Stimulated activated CD4-positive, alpha-beta T cell treated with anti-CD3 and anti-CD28 coated beads, TNF-alpha, amount 100 ng/mL, for 1 hour (primary cell): ENCODE measurements around the gene MEGF6.

ENCODE experiments used
- DNase-seq, 3 donors: peaks; one replicate each; pipeline ENCODE4 v3.0.0-alpha.2; 2020; ENCODE audit warnings: low read depth in 3 of 3, low spot score in 1 of 3

Gene MEGF6

DNA sequence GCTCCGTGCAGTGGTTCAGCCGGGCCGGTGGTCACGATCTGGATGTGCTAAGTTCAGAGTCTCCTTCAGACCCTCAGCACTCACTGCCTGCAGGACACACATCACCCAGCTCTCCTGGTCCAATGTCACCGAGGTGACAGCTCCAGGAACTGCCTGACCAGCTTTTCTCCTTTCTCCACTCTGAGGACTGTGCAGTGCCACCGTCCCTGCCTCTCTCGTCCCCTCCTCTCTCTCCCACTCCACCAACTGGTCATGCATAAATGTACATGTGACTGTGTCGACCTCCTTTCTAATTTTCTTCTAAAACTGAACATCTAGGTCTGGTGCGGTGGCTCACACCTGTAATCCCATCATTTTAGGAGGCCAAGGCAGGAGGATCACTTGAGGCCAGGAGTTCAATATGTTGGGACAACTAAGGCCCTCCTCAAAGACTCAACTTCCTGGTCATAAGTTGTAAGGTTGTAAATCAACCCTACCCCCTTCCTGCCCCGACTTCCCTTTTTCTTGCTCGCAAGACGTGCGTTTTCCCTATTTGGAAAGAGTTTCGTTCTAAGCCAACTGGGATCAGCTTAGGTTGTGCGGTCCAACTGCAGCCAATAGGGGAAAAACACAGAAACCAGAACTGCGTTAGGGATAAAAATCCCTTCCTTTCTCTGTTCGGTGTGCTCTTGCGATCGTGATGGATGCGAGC, 53.1 kb downstream of the MEGF6 start:
- no peak for DNase-seq

DNA sequence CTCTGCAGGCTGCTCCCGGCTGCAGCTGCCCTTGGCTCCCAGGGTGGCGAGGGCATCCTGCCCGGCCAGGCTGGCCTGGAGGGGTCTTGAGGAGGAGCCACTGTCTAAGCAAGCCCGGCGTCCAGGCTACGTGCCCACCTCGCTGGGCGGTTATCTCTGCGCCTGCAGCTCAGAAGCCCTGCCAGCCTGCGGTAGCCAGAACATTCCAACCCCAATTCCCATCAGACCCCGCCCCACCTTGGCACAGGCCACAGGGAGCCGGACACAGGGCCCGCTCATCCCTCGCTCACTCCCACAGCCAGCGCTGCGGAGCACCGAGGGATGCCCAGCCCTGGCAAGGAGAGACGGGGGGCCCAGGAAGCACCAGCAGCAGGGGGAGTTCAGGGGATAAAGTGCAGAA, 53.9 kb downstream of the MEGF6 start:
- DNase-seq: no peak

- DNase-seq: no peak
These were observed 55.0 kb downstream of the MEGF6 start for GRCh38 chr1:3556336-3556735.

DNA sequence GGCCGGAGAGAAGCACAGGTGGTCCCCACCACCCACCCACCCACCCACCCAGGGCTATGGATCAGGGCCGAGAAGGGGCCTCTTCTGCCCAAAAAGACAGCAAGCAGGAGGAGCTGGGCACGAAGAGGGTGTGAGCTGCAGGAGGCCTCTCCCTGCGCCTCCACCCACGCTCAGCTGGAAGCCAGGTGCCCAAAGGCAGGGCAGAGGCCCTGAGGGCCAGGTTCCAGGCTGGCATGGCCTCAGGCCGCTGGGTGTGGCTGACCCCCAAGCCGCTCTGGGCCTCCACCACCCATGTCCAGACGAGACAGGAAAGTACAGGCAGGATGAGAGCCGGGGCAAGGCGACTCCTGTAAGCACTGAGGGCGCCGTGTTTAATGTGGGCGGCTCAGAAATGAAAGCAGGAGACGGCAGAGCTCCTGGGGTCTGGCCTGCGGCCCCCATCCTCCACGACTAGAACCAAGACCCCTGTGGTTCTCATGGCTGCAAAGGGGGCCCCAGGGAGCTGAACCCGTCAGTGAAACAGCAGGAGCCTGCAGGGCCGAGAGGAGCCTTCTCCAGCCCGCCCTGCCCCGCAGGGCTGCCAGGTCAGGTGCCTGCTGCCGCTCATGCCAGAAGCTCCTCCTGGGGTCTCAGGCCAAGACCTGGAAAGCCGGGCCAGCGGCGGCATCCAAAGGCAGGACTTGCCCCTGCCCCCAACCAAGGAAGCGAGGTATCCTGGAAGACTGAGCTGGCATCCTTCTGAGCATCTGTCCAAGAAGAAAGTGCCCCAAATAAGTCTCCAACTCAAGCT, 56.0 kb downstream of the MEGF6 start:
- no peak for DNase-seq

DNA sequence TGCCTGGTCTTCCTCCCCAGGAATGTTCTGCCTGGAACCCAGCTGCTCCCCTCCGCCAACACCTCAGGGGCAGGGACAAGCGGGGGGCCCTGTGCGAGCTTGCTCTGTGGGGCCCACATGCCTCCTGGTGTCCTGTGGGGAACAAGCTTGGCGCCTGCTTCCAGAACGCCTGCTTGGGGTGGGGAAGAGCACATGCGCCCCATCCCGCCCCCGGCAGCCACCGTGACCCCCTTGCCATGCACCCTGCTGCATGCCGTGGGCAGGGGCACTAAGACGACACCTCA, 57.4 kb downstream of the MEGF6 start:
- no peak for DNase-seq

DNA sequence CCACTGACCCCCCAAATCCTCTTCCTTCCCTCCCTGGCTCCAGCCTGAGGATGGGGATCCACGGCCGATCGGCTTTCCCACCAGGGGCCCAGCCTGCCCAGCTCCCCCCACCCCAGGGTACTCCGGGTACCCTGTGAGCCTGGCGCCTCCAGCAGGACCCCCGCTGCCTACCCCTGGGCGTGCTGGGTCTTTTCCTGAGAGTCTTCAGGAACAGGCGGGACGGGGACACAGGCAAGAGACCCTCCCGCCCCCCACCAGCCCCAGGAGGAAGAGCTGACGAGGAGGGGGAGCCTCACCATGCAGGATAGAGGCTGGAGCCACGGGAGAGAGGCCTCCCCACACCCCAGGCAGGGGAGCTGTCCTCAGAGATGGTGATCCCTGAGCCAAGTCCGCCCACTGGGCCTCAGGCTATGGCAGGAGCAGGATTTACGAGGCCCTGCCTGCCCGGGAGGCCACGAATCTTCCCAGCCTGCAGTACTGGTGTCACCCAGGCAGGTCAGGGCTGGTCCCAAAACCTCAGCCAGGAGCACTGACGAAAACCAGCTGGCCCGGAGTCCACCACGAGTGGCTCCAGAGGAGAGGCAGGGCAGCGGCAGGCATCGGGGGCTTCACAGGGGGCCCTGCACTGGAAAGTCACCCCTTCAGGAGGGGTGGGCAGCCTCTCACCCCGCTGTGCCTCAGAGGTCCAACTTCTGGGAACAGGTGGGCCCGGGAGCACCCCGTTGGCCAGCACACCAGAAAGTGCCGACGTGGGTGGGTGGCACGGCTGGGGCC, 58.0 kb downstream of the MEGF6 start:
- DNase-seq: no peak

DNA sequence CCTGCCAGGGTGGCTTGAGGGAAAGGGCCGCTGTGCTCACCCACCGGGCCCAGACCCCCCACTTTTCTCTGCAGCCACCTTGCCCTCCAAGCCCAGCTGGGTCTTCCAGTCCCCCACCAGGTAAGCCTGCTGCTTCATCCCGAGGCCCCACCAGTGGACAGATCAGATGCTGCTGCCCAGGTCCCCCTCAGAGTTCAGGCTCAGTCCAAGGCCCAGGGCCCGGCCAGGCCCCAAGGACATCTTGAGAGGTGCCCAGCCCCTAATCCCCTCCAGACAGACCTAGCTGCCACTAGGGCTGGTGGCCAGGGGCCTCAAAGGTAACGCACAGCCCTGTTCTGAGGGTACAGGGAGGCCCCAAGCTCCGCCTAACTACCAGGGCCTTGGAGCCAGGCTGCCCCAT, 58.6 kb downstream of the MEGF6 start:
- no peak for DNase-seq

GRCh38 chr1:3552176-3552575, 59.1 kb downstream of the MEGF6 start:
- DNase-seq: no peak

DNA sequence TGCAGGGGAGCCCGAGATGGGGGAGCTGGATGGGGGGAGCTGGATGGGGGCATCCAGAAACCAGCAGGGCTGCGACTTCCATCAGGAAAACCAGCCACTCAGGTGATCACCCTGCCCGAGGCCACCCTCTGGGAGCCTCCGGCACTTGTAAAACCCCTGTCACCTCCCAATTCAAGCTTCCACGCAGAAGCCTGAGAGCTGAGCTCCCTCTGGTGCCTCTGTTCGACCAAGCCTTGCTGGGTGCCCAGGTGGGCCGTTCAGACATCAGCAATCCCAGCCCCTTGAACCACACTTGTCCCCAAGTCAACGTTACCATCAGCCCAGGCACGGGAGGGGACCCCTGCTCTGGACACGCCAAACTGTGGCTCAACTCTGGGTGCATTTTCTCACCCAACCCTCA, 59.6 kb downstream of the MEGF6 start:
- DNase-seq: no peak

- no peak for DNase-seq
These were observed 60.0 kb downstream of the MEGF6 start for GRCh38 chr1:3551290-3551678.

DNA sequence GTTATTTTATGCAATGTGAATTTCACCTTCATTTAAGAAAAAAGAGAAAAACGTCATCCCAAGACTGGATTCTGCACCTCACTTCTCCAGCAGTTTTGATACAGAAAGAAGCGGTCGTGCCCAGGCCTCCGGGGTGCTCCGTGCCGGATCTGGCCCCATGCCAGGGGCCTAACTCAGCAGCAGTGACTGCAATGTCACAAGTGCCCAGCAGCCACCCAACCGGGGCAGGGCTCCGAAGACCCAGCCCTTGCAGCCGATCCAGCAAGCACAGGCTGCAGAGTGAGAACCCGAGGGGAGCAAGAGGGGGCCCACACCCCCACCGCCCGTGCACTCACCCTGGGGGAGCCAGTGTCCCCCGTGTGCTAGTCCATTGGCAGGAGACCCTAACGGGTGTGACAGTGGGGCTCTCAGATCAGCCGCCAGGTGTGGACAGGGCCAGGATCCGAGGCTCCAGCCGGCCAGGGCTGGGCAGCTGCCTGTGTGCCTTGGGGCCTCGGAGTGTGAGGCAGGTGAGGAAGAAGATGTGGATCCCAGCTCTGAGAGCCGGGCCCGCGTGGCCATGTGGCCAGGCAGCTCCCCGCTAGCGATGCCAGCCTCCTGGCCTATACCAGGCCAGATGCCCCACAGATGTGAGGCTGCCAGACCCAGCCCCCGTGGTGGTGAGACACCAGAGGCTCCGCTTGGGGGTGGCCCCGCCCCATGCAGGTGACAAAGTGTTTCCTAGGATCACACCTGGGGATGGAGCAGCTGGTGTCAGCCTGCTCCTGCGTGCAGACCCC, 60.6 kb downstream of the MEGF6 start:
- DNase-seq: no peak

DNA sequence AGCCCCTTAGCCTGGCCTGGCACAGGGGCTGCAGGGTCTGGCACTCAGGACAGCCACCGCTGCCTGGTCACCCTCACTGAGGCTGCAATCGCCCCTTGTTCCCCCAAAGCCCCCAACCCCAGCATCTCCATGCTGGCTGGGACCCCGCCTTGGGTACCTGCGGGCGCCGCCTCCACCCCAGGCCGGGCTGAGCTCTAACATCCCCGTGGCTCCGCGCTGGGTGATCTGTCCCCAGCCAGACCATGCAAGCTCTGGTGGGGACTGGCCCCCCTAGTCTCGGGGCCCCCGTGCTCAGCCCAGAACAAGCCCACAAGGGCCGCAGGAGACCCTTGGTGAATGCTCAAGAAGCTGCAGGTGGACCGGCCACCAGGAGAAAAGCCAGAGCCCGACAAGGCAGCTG, 62.4 kb downstream of the MEGF6 start:
- DNase-seq: no peak

- no peak for DNase-seq
These were observed 63.0 kb downstream of the MEGF6 start for GRCh38 chr1:3548156-3548893.

- DNase-seq: no peak
These were observed 64.0 kb downstream of the MEGF6 start for GRCh38 chr1:3547055-3548005.

DNA sequence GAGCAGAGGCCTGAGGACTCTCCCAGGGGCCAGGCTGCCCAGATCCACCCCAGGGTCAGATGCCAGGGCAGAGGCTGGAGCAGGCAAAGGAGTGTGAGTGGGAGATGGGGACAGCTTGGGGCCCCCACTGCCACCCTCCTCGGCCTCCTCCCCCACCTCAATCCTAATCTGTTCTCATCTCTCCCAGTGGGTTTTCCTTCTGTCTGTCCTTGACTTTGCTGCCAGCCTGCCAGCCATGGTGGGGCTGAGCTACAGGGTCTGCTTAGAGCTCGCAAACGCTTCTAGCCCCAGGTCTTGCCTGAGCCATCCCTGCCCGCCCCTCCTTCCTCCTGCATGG, 65.3 kb downstream of the MEGF6 start:
- DNase-seq: no peak

- no peak for DNase-seq
These were observed 65.8 kb downstream of the MEGF6 start for GRCh38 chr1:3545363-3546047.

DNA sequence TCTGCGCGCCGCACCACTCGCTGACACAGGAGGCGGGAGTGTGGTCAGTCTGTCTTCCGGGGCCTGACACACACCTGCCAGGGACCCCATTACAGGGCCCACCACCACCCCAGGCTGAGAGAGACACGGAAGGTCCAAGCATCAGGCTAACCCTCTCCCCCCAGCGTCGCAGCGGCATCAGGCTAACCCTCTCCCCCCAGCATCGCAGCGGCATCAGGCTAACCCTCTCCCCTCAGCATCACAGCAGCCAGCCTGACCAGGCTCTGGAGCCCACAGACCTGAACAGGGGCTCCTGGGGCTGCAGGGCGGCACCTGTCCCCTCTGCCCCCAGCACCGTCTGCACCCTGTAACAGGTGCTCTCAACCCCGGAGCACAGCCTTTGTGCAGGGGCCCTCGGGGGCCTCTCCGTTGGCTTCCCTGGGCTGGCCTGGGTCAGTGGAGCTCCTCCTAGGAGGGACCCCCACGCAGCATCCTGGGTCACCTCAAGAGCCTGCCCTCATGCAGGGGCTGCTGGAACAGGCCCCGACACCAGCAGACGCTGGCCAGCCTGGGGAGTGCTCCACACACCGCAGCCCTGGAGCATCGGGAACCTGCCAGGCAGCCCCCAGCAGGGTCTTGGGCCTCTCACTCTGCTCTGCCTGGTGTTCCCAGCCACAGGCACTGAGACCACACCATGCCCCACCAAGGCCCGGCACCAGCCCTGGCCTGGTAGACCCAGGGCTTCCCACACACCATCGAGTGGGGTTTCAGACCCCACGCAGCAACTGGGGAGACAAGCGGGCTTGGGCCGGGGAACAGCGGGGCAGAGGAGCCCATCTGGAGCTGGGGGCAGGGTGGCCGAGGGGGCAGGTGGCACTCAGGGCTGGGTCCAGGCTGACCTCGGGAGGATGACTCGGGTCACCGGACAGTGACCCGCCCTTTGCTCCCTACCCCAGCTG, 67.0 kb downstream of the MEGF6 start:
- no peak for DNase-seq
